RWPE2 (cell line): ENCODE measurements around the gene PPM1L.

Source experiments
- ATAC-seq: fragments of 200-7000 bp; cut with Tn5 transposase; 3 replicates; pipeline ENCODE4 v1.9.1; 2021; ENCODE audit warnings: low read depth
- DNase-seq: peaks from one replicate; pipeline ENCODE4 v3.0.0-alpha.2; 2020; ENCODE audit warnings: low spot score
- H3K27ac ChIP-seq: fragments of 450-650 bp; 2 replicates; pipeline ENCODE4 v1.5.1; 2017; ENCODE audit warnings: mild to moderate bottlenecking; ENCODE audit not compliant: poor library complexity, severe bottlenecking
- H3K27me3 ChIP-seq: fragments of 250-450 bp; sonication (Bioruptor Pico); 2 replicates; pipeline ENCODE4 v1.5.1; 2021; ENCODE audit warnings: mild to moderate bottlenecking, moderate library complexity; ENCODE audit not compliant: insufficient read depth, poor library complexity, severe bottlenecking
- H3K36me3 ChIP-seq: fragments of 250-450 bp; sonication (Bioruptor Pico); 2 replicates; pipeline ENCODE4 v1.5.1; 2020; ENCODE audit warnings: low read depth, mild to moderate bottlenecking, moderate library complexity
- H3K4me1 ChIP-seq: fragments of 250-450 bp; sonication (Bioruptor Pico); 2 replicates; pipeline ENCODE4 v1.5.1; 2021; ENCODE audit warnings: mild to moderate bottlenecking, moderate library complexity; ENCODE audit not compliant: insufficient read depth, poor library complexity, severe bottlenecking
- H3K4me3 ChIP-seq: fragments of 250-450 bp; sonication (Bioruptor Pico); 2 replicates; pipeline ENCODE4 v1.5.1; 2021; ENCODE audit warnings: mild to moderate bottlenecking, moderate library complexity; ENCODE audit not compliant: severe bottlenecking
- H3K9me3 ChIP-seq: fragments of 250-450 bp; sonication (Bioruptor Pico); 2 replicates; pipeline ENCODE4 v1.5.1; 2021; ENCODE audit warnings: mild to moderate bottlenecking, moderate library complexity; ENCODE audit not compliant: severe bottlenecking
- CTCF ChIP-seq: fragments of 450-650 bp; IDR thresholded peaks from one replicate; pipeline ENCODE4 v1.5.1; 2017; ENCODE audit warnings: mild to moderate bottlenecking, moderate library complexity; ENCODE audit not compliant: poor library complexity, severe bottlenecking

PPM1L gene

DNA sequence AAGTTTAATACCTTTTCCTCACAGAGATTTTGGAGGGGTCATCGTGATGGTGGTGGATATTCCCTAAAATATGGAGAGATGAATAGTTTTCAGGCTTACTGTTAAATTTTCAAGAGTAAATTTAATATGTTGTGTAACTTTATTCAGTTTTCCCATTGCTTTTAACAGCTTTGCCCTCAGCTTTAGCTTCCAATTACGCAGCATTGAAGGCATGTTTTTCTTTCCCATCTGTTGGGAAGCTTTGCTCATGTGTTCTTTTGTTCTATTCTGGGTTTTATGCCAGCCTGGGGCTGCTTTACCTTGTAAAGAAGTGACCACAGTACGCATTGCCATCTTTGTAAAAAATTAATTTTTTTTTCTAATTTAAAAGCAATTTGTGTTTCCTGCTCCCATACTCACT lies 197.7 kb downstream of the PPM1L start:
- H3K9me3 ChIP-seq, result no peaks in the 10 kb centered on the region
- H3K36me3 ChIP-seq, result no peaks in the 10 kb centered on the region
- H3K4me1 ChIP-seq, result no peaks in the 10 kb centered on the region
- no peak for ATAC-seq
- H3K4me3 ChIP-seq, result no peak overlapping the region
- no peak for DNase-seq
- H3K27me3 ChIP-seq, result no peaks in the 10 kb centered on the region
- H3K27ac ChIP-seq, result no peak overlapping the region
- no peak for TF ChIP-seq CTCF

DNA sequence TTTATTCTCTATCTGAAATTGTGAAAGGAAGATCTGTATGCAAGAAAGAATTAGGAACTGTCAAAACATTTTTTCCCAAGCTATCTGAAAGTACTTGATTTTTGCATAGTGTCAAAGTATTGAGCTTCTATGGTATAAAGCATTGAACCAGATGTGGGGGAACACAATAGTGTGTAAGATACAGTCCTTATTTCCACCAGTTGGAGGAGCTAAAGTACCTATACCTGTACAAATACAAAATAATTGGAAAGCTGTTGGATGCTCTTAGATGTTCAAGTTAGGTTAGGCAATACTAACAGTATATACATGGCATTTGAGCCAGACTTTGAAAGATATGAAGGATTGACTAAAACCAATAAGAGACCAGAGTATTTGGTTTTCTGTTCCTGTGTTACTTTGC lies 200.8 kb downstream of the PPM1L start:
- Histone ChIP-seq H3K4me1 (no peaks in the 10 kb centered on the region), H3K27ac (no peak overlapping the region), H3K36me3 (no peaks in the 10 kb centered on the region), H3K27me3 (no peaks in the 10 kb centered on the region), H3K4me3 (no peak overlapping the region), H3K9me3 (no peaks in the 10 kb centered on the region)
- DNase-seq (no peak), ATAC-seq (no peak)
- no peak for TF ChIP-seq CTCF

- Histone ChIP-seq H3K27ac (no peak overlapping the region), H3K4me1 (no peaks in the 10 kb centered on the region), H3K4me3 (no peak overlapping the region), H3K36me3 (no peaks in the 10 kb centered on the region), H3K9me3 (no peaks in the 10 kb centered on the region), H3K27me3 (no peaks in the 10 kb centered on the region)
- DNase-seq (no peak), ATAC-seq (no peak)
- no peak for TF ChIP-seq CTCF
Observed at GRCh38 chr3:160960568-160960967, 204.5 kb downstream of the PPM1L start.

GRCh38 chr3:160963949-160964348 lies 207.9 kb downstream of the PPM1L start:
- TF ChIP-seq CTCF, result no peak
- Histone ChIP-seq H3K9me3 (no peaks in the 10 kb centered on the region), H3K27ac (no peak overlapping the region), H3K36me3 (no peaks in the 10 kb centered on the region), H3K27me3 (no peaks in the 10 kb centered on the region), H3K4me3 (no peak overlapping the region), H3K4me1 (no peaks in the 10 kb centered on the region)
- DNase-seq, result no peak
- no peak for ATAC-seq

GRCh38 chr3:160968761-160969160 lies 212.7 kb downstream of the PPM1L start:
- Histone ChIP-seq H3K4me1 (no peaks in the 10 kb centered on the region), H3K4me3 (no peak overlapping the region), H3K9me3 (no peaks in the 10 kb centered on the region), H3K27me3 (no peaks in the 10 kb centered on the region), H3K27ac (no peak overlapping the region), H3K36me3 (no peaks in the 10 kb centered on the region)
- no peak for TF ChIP-seq CTCF
- DNase-seq, result no peak
- no peak for ATAC-seq
